GM18867 (cell line): Measurements from ENCODE around the gene AK1.

Experiments
- ATAC-seq: cut with Tn5 transposase; IDR thresholded peaks from one replicate; pipeline ENCODE4 v1.9.1; 2021; ENCODE audit warnings: mild to moderate bottlenecking, moderate library complexity; ENCODE audit not compliant: unreplicated experiment

Gene AK1

GRCh38 chr9:127877566-127877998 is at the start of gene AK1:
AK1 (minus strand) TSS chr9:127877675; CDS start chr9:127874617, 3,058 bp downstream.
- no peak for ATAC-seq

- no peak for ATAC-seq
Observed at GRCh38 chr9:127926906-127927200, 49.4 kb upstream of the AK1 start.

GRCh38 chr9:127925959-127926905 is 48.8 kb upstream of the AK1 start:
- no peak for ATAC-seq

GRCh38 chr9:127924736-127925444 is 47.4 kb upstream of the AK1 start:
- ATAC-seq = no peak

GRCh38 chr9:127923771-127924170 is 46.3 kb upstream of the AK1 start:
- ATAC-seq = no peak

- no peak for ATAC-seq
Observed at GRCh38 chr9:127923046-127923445, 45.6 kb upstream of the AK1 start.

GRCh38 chr9:127921557-127922120 is 44.2 kb upstream of the AK1 start:
- ATAC-seq = peak; percentile 34

GRCh38 chr9:127920794-127921193 is 43.3 kb upstream of the AK1 start:
- ATAC-seq = no peak

- ATAC-seq = no peak
Observed at GRCh38 chr9:127919253-127919815, 41.9 kb upstream of the AK1 start.

GRCh38 chr9:127918183-127919107 is 41.0 kb upstream of the AK1 start:
- no peak for ATAC-seq

- no peak for ATAC-seq
Observed at GRCh38 chr9:127917603-127918002, 40.1 kb upstream of the AK1 start.

GRCh38 chr9:127916720-127917581 is 39.5 kb upstream of the AK1 start, which contains the start of gene ST6GALNAC4:
ST6GALNAC4 (minus strand) TSS chr9:127917041; CDS start chr9:127916419, 622 bp downstream.
- peak; percentile 71 for ATAC-seq

- ATAC-seq = no peak
Observed at GRCh38 chr9:127915801-127916719, 38.6 kb upstream of the AK1 start.

GRCh38 chr9:127915325-127915752 is 37.9 kb upstream of the AK1 start:
- no peak for ATAC-seq

- no peak for ATAC-seq
Observed at GRCh38 chr9:127913682-127914081, 36.2 kb upstream of the AK1 start.

GRCh38 chr9:127912882-127913281 is 35.4 kb upstream of the AK1 start:
- ATAC-seq = no peak

- ATAC-seq = no peak
Observed at GRCh38 chr9:127912296-127912695, 34.8 kb upstream of the AK1 start.

GRCh38 chr9:127910613-127911205 is 33.2 kb upstream of the AK1 start:
- no peak for ATAC-seq
